Measurements from ENCODE around the gene FALEC.

DNA sequence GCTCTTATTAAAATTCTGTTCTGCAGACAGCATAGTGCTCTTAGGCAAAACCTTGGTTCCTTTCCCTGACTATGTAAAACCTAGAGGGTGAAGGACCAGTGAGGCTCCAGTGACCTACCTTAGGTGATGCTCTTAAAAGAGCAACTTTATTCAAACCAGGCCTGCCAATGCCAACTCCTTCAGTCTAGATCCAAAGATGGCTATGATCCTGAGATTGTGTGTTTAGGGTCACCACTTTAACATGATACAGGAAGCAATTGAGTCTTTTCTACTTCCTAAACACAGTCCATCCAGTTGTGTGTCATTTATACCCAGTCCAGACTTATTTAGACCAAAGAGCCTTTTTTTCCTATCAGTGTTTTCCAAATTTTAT is 53.0 kb downstream of the FALEC start:
- TF ChIP-seq, protein P1, sequence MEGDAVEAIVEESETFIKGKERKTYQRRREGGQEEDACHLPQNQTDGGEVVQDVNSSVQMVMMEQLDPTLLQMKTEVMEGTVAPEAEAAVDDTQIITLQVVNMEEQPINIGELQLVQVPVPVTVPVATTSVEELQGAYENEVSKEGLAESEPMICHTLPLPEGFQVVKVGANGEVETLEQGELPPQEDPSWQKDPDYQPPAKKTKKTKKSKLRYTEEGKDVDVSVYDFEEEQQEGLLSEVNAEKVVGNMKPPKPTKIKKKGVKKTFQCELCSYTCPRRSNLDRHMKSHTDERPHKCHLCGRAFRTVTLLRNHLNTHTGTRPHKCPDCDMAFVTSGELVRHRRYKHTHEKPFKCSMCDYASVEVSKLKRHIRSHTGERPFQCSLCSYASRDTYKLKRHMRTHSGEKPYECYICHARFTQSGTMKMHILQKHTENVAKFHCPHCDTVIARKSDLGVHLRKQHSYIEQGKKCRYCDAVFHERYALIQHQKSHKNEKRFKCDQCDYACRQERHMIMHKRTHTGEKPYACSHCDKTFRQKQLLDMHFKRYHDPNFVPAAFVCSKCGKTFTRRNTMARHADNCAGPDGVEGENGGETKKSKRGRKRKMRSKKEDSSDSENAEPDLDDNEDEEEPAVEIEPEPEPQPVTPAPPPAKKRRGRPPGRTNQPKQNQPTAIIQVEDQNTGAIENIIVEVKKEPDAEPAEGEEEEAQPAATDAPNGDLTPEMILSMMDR (IDR thresholded peaks at IDR 0.05 in 8 of 11, conservative IDR thresholded peaks at IDR 0.05 in 3 of 11) = no peak
- no peak for TF ChIP-seq POLR2A (IDR thresholded peaks at IDR 0.05)
- TF ChIP-seq POLR2AphosphoS5 (IDR thresholded peaks at IDR 0.05) = no peak
